HG03097 (cell line): Measurements from ENCODE around the gene PRDM16.
"Not testable (repeated sequence)": the region's sequence is repeated elsewhere in the genome, so short reads cannot be mapped to it uniquely, and the experiment has no call there.

Experiments used
- ATAC-seq: cut with Tn5 transposase; IDR thresholded peaks from one replicate; pipeline ENCODE4 v1.9.1; 2021; ENCODE audit not compliant: unreplicated experiment, low FRiP score

PRDM16 gene

DNA sequence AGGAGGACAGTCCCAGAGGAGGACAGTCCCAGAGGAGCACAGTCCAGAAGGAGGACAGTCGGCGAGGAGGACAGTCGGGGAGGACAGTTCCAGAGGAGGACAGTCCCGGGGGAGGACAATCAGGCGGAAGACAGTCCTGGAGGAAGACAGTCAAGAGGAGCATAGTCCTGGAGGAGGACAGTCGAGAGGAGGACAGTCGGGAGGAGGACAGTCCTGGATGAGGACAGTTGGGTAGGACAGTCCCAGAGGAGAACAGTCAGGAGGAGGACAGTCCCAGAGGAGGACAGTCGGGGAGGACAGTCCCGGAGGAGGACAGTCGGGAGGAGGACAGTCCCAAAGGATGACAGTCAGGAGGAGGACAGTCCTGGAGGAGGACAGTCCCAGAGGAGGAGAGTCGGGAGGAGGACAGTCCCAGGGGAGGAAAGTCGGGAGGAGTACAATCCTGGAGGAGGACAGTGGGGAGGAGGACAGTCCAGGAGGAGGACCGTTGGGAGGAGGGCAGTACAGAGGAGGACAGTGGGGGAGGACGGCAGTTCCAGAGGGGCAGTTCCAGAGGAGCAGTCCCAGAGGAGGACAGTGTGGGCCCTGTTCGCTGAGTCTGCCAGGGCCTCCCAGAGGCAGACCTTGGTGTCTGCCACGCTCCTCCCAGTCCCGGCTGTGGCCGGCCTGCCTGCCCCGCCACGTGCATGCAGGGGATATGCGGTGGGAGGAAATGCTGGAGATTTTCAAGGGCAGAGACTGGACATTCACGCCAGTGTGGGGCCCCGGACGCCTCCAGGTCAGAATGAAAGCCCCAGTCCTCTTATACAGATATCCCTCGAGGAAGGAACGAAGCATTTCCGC, 201.6 kb downstream of the PRDM16 start:
- no peak for ATAC-seq

- no peak for ATAC-seq
Observed at GRCh38 chr1:3271866-3272265, 202.9 kb downstream of the PRDM16 start.

- ATAC-seq: no peak
Observed at GRCh38 chr1:3272321-3273045, 203.5 kb downstream of the PRDM16 start.

- no peak for ATAC-seq
Observed at GRCh38 chr1:3273447-3273846, 204.4 kb downstream of the PRDM16 start.

GRCh38 chr1:3274972-3275371, 206.0 kb downstream of the PRDM16 start:
- ATAC-seq: no peak

- ATAC-seq: no peak
Observed at GRCh38 chr1:3275471-3276340, 206.7 kb downstream of the PRDM16 start.

- ATAC-seq: no peak
Observed at GRCh38 chr1:3276341-3276800, 207.4 kb downstream of the PRDM16 start.

DNA sequence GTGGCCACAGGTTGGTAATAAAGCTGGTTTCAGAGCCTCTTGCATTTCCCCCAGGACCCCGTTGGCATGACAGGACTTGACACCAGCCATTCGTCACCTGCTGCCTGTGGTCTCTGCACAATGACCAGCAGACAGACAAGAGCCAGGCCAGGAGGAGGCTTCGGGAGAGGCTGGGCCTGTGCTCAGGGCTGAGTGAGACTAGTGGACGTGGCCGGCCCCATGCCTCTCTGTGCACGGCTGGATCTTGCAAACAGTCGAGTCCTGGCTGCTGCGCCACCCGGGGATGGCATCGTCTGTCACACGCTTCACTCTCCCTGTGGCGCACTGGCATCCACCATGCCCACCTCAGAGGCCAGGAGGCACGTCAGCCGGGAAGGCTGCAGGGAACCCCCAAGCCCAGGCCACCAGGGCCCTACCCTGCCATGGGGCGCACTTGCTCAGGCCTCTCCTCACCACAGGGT, 208.0 kb downstream of the PRDM16 start:
- ATAC-seq: no peak

- no peak for ATAC-seq
Observed at GRCh38 chr1:3277623-3278022, 208.6 kb downstream of the PRDM16 start.

DNA sequence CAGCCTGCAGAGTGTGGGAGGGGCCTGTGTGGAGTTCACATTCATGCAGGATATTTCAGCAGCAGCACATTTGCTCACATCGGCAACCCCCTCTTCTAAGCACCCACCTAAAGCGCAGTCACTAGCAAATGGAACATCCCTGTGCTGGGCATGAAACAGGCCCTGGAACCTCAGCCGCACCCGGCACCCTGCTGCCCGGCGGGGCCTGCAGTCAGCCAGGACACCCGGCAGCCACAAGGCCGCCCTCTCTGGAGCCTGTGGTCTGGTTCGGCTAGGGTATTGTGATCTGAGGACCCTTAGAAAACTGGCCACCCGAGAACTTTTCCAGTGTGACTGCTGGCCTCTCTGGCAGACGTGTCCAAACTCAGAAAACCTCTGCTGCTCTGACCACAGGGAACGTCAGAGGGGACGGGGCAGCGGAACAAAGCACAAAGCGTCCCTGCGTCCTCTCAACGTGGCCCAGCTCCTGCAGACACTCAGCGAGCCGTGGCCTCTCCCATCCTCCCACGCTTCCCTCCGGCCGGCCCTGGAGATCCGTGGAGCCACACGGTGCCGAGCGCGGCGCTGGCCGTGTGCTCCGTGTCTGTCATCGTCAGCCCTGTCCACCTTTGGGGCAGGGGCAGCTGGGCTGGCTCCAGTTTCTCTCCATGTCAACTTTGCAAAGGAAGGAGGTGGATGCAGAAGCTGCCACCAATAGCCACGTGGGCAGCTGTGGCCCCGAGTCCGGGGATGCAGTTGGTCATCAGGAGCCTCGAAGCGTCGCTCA, 209.6 kb downstream of the PRDM16 start:
- ATAC-seq: no peak

DNA sequence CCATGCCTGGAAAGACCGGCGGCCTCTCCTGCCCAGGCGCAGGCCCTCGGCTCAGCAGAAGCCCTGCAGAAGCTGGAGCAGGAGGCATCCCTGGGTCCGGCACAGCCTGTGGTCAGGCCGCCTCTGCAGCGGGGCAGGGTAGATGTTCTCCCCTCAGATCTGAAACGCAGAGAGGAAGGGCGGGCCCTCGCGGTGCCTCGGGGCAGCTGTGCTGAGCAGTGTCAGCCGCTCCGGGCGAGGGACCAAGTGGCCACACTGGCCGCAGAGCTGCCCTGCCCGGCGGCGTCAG, 210.1 kb downstream of the PRDM16 start:
- ATAC-seq: no peak

DNA sequence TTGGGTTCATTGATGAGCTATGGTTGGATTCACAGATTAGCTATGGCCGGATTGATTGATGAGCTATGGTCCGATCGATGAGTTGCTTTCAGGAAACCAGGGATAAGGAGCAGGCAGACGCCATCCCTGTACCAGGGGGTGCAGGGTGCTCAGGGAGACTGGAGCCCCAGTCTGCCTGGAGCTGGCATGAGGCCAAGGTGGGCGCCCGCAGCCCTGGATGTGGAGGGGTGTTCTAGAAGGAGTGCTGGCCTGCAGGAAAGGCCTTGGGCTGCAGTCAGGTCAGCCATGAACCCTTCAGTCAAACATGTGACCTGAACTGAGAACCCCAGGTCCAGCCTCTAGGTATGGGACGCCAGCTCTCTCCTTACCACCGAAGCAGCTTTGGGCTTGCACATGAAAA, 212.7 kb downstream of the PRDM16 start:
- no peak for ATAC-seq

DNA sequence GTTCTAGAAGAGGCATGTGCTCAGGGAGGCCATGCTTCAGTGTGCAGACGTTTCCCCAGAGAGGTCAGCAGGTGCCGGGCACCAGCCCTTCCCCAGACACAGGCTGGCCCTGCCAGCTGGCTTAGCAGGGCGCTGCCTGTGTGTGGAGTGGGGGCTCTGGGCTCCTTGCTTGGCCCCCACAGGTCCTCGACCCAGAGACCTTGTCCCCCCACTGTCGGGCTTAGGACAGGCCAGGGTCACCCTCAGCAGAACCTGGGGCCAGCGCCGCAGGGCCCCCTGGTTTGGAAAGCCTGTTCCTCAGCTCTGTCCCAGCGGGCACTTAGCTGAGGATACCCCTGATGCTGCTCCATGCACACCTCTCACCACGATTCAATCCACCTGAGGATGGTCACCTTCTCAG, 213.2 kb downstream of the PRDM16 start:
- ATAC-seq: no peak

DNA sequence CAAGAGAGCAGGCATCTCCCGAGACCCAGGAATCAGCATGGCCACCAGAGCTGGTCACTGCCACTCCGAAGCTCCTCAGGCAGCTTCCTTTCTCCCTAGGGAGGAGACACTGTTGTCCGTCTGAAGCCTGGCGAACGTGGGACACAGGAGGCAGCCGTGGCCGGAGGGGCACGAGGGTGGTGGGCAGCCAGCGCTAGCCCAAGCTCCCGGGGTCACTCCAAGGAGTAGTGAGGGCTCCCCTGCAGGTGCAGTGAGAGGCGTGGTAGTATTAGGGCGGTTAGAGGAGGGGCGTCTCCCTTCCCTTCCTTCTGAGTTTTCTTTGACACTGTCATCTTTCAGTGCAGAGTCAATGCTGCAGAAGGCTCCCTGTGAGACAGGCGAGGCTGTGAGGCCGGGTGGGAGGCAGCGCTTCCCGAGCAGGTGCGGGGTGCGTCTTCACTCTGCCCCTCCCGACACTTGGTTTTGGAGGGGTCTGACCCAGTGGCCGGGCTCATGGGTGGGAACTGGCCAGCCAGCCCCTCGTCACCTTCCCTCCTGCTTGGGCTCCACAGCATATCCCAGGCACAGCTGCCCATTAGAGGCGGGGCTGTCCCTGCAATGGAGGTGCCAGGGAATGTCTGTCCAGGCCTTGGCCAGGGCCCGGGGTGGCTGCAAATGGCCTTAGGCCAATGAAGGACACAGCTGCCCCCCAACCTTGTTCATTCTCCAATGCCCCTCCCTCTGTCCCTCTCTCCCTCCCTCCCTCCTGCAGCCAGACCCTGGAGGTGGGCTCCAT, 213.8 kb downstream of the PRDM16 start:
- no peak for ATAC-seq

DNA sequence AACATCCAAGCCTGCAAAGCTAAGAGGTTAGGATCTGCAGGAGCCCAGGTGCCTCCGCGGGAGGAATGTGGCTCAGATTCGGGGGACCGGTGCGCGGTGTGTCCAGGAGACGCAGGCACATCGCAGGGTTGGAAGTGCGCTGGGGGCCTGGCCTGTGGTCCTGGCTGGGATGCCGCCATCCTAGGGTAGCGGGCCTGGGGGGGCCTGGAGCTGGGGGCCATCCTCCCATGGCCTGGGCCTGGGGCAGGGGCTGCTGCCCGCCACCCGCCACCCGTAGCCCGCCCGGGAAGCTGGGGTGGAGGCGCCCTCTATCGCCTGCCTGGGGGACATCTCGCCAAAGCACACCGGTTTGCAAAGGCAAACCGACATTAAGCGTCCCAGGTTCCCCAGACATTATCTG, 214.8 kb downstream of the PRDM16 start:
- no peak for ATAC-seq

DNA sequence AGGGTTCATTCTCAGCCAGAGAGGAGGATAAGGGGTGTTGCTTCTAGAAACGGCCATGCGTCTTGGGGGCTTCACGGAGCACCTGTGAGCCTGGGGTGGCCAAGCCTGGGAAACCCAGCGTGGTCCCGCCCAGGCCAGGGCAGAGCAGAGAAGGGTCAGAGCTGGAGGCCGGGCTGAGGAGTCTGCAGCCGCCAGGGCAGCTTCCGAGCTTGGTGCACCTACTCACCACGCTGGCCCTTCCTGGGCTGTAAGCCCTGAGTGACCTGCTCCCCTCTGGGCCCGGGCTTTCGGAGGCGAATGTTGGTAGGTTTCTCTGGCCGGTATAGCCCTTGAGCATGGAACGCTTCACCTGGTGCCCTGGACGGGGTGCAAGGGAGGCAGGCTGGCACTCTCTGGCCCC, 215.7 kb downstream of the PRDM16 start:
- no peak for ATAC-seq

- ATAC-seq: no peak
Observed at GRCh38 chr1:3285106-3285740, 216.2 kb downstream of the PRDM16 start.

GRCh38 chr1:3287095-3287494, 218.1 kb downstream of the PRDM16 start:
- not testable (repeated sequence) for ATAC-seq

- ATAC-seq: no peak
Observed at GRCh38 chr1:3287656-3288160, 218.7 kb downstream of the PRDM16 start.
